Glutamatergic neuron (in vitro differentiated cells): Measurements from ENCODE around the gene RNPS1. TPM values are rescaled to one million over a fixed set of nuclear protein-coding genes. Genes with fewer than 3 reads are reported as not detected.
A peak's percentile ranks its signal among the peaks of the same experiment; 100 is the strongest.

Experiments
- DNase-seq: peaks from one replicate; pipeline ENCODE4 v3.0.0; 2022
- H3K27ac Mint-ChIP-seq: one replicate; pipeline ENCODE4 v1.8.0; 2020; ENCODE audit warnings: mild to moderate bottlenecking, mixed read lengths, inconsistent platforms; ENCODE audit not compliant: unreplicated experiment
- H3K27me3 Mint-ChIP-seq: one replicate; pipeline ENCODE4 v1.8.0; 2020; ENCODE audit warnings: mild to moderate bottlenecking, moderate library complexity, mixed read lengths, inconsistent platforms; ENCODE audit not compliant: unreplicated experiment
- H3K36me3 Mint-ChIP-seq: one replicate; pipeline ENCODE4 v1.8.0; 2020; ENCODE audit warnings: mild to moderate bottlenecking, mixed read lengths, inconsistent platforms; ENCODE audit not compliant: unreplicated experiment
- H3K4me1 Mint-ChIP-seq: one replicate; pipeline ENCODE4 v1.8.0; 2020; ENCODE audit warnings: mild to moderate bottlenecking, low read depth, mixed read lengths, inconsistent platforms; ENCODE audit not compliant: unreplicated experiment
- H3K4me3 Mint-ChIP-seq: one replicate; pipeline ENCODE4 v1.8.0; 2020; ENCODE audit warnings: mild to moderate bottlenecking, mixed read lengths, inconsistent platforms; ENCODE audit not compliant: unreplicated experiment
- H3K9me3 Mint-ChIP-seq: one replicate; pipeline ENCODE4 v1.8.0; 2020; ENCODE audit warnings: mild to moderate bottlenecking, moderate library complexity, mixed read lengths, inconsistent platforms; ENCODE audit not compliant: unreplicated experiment
- total RNA-seq: library from RNA; stranded (reverse); fragmentation: NEBNext Ultra II Directional; extraction: Animal tissue kit (Norgen Biotek cat#: 25700); gene quantifications from one replicate; pipeline ENCODE4 v1.2.1, GENCODE V29; 2021; ENCODE audit not compliant: unreplicated experiment
- TF ChIP-seq, protein P1 (sequence below): fragments of 200-600 bp; sonication (generic); IDR thresholded peaks from one replicate; pipeline ENCODE4 v1.5.0; 2021; ENCODE audit not compliant: partially characterized antibody, unreplicated experiment

Gene RNPS1
- total RNA-seq, 1 donor from 2014 or later = 220 TPM

DNA sequence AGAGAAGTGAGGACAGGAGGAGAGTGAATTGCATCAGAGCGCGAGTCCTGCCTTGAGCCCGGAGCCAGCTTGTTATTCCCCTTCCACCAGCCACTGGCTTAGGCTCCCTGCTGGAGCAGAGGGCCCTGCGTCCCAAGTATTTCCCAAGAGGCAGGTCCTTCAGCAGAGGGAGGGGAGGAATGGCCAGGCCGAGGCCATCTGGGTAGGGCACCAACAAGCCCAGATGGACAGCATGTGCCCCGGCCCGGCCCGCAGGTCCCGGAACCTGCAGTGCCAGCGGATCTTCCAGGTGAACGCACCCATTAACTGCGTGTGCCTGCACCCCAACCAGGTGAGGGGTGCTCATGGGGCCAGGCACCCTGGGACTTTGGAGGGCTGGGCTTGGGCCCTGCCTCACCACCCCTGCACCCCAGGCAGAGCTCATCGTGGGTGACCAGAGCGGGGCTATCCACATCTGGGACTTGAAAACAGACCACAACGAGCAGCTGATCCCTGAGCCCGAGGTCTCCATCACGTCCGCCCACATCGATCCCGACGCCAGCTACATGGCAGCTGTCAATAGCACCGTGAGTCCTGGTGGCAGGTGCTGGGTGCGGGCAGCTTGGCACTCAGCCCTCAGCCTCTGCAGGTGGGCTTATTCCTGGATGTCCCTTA lies 61.0 kb downstream of the RNPS1 start:
- Mint-ChIP-seq H3K36me3 (no peaks in the 10 kb centered on the region), H3K27ac (no peak overlapping the region), H3K4me1 (peaks cover 8% of the 10 kb centered on the region), H3K9me3 (peaks cover 13% of the 10 kb centered on the region), H3K27me3 (peaks cover 10% of the 10 kb centered on the region), H3K4me3 (peak overlapping the region; percentile 87)
- TF ChIP-seq, protein P1, sequence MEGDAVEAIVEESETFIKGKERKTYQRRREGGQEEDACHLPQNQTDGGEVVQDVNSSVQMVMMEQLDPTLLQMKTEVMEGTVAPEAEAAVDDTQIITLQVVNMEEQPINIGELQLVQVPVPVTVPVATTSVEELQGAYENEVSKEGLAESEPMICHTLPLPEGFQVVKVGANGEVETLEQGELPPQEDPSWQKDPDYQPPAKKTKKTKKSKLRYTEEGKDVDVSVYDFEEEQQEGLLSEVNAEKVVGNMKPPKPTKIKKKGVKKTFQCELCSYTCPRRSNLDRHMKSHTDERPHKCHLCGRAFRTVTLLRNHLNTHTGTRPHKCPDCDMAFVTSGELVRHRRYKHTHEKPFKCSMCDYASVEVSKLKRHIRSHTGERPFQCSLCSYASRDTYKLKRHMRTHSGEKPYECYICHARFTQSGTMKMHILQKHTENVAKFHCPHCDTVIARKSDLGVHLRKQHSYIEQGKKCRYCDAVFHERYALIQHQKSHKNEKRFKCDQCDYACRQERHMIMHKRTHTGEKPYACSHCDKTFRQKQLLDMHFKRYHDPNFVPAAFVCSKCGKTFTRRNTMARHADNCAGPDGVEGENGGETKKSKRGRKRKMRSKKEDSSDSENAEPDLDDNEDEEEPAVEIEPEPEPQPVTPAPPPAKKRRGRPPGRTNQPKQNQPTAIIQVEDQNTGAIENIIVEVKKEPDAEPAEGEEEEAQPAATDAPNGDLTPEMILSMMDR = no peak
- DNase-seq = no peak

DNA sequence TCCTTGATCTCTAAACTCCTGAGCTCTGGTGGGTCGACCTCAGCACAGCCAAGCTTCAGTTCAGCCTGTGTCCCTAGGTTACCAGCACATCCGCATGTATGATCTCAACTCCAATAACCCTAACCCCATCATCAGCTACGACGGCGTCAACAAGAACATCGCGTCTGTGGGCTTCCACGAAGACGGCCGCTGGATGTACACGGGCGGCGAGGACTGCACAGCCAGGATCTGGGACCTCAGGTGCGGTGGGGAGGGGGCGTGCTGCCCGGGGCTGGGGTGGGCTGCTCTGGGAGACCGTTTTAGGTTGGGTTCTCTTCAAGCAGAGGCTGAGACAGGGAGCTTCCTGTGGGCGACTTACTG lies 61.5 kb downstream of the RNPS1 start:
- Mint-ChIP-seq H3K9me3 (peaks cover 15% of the 10 kb centered on the region), H3K27ac (peak overlapping the region; percentile 91), H3K4me3 (peak overlapping the region; percentile 87), H3K36me3 (no peaks in the 10 kb centered on the region), H3K27me3 (peaks cover 11% of the 10 kb centered on the region), H3K4me1 (peaks cover 8% of the 10 kb centered on the region)
- no peak for DNase-seq
- TF ChIP-seq, protein P1 = no peak

DNA sequence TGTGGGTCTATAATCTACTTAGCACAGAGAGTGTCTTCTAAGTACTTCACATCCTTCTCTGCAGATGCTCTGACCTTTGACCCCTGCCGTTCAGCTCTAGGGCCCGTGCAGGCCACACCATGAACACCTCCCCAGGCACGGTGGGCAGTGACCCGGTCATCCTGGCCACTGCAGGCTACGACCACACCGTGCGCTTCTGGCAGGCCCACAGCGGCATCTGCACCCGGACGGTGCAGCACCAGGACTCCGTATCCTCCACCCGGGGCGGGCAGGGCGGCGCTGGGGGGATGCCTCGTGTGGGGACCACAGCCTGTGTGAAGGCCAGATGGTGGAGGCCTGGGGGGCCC lies 62.0 kb downstream of the RNPS1 start:
- TF ChIP-seq, protein P1 = peak; percentile 3
- H3K36me3 Mint-ChIP-seq = no peaks in the 10 kb centered on the region
- peak overlapping the region; percentile 64 for H3K27ac Mint-ChIP-seq
- peak; percentile 43 for DNase-seq
- peak overlapping the region; percentile 80 for H3K4me3 Mint-ChIP-seq
- H3K4me1 Mint-ChIP-seq = peaks cover 8% of the 10 kb centered on the region
- H3K27me3 Mint-ChIP-seq = peaks cover 11% of the 10 kb centered on the region
- peaks cover 15% of the 10 kb centered on the region for H3K9me3 Mint-ChIP-seq

DNA sequence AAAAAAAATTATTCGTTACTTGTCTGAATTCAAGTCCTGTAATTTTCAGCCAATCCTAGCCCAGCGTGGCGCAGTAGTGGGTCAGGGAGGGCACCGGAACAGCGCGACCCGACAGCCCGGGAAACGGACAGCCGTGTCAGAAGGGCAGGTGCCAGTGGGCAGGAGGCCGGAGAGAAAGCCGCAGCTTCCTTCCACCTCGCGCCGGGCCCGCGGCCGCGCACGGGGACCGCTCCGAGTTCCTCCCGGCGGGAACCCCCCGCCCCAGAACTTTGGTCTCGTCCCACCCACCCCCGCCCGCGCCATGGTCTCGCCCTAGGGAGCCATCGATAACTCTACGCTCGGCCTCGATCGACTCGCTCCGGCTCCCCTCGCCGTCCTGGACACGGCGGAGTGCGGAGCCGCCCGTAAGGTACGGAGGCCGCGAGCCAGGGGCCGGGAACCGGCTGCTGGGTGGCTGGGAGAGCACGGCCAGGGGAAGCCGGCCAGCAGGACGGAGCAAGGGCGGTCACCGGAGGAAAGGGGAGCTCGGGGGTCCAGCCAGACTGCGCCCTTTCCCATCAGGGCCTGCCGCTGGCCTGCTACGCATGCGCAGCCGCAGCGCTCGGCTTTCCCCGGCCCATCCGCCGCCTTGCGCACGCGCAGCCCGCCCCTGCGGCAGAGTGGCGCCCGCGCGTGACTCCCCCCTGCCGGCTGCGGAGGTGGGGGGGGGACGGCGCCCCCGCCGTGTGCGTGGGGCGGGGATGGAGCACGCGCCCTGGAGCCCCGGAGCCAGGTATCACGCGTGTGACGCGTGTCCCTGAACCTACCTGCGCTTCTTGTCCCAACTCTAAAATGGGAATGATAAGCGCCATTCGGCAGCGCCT lies 62.6 kb downstream of the RNPS1 start, which contains the start of gene MLST8:
Gene MLST8, plus strand, starts transcription at position 351 of the 863 bp plus-strand sequence. CDS start 632 bp downstream, outside the sequence.
- Mint-ChIP-seq H3K27ac (peak within 1 kb of the TSS; percentile 91), H3K9me3 (peaks cover 15% of the 10 kb centered on the region), H3K27me3 (peaks cover 15% of the 10 kb centered on the region), H3K4me1 (peaks cover 8% of the 10 kb centered on the region), H3K36me3 (peaks cover 2% of the 10 kb centered on the region), H3K4me3 (peak within 1 kb of the TSS; percentile 87)
- TF ChIP-seq, protein P1 = peak; percentile 32
- DNase-seq = peak; percentile 85
